HEK293 (cell line): ENCODE data around the gene BCL2.

ENCODE experiments used
- KLF1 ChIP-seq: fragments of 450-650 bp; formaldehyde crosslinking; IDR thresholded peaks from 2 replicates; pipeline ENCODE4 v1.5.1; 2016; ENCODE audit warnings: missing biosample characterization, missing genetic modification characterization
- ZNF223 ChIP-seq: fragments of 450-650 bp; formaldehyde crosslinking; IDR thresholded peaks from 2 replicates; pipeline ENCODE4 v1.5.1; 2016; ENCODE audit warnings: missing biosample characterization, missing genetic modification characterization
- ZNF501 ChIP-seq: fragments of 450-650 bp; formaldehyde crosslinking; IDR thresholded peaks from 2 replicates; pipeline ENCODE4 v1.5.1; 2016; ENCODE audit warnings: missing biosample characterization, missing genetic modification characterization
- ZNF596 ChIP-seq: fragments of 450-650 bp; IDR thresholded peaks from 2 replicates; pipeline ENCODE4 v1.5.0; 2018; ENCODE audit warnings: missing biosample characterization, mild to moderate bottlenecking, missing genetic modification characterization, moderate library complexity
- ZNF654 ChIP-seq: fragments of 450-650 bp; formaldehyde crosslinking; IDR thresholded peaks from 2 replicates; pipeline ENCODE4 v1.5.1; 2016; ENCODE audit warnings: low read depth, missing biosample characterization, missing genetic modification characterization
- TF ChIP-seq, protein P1 (sequence below): fragments of 450-650 bp; formaldehyde crosslinking; IDR thresholded peaks from 2 replicates; pipeline ENCODE4 v1.5.1; 2016; ENCODE audit warnings: missing biosample characterization, missing genetic modification characterization

DNA sequence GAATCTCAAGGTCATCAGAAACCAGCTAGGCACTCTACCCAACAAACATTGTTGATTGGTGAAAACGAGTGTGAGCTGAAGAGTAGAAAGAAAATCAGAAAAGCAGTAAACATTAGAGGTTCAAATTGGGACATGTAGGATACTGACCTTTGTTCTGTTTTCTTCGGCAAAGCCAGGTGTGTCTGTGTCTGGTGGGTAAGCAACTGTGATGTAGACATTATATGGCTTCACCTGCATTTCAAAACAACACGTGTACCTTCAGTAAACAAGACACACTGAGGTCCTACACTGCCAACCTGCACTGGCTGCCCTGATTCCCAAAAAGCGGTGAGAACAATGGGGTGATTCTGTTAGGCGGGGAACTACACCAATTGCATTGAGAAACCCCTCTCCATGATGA, 24.7 kb upstream of the BCL2 start:
- TF ChIP-seq, protein P1, sequence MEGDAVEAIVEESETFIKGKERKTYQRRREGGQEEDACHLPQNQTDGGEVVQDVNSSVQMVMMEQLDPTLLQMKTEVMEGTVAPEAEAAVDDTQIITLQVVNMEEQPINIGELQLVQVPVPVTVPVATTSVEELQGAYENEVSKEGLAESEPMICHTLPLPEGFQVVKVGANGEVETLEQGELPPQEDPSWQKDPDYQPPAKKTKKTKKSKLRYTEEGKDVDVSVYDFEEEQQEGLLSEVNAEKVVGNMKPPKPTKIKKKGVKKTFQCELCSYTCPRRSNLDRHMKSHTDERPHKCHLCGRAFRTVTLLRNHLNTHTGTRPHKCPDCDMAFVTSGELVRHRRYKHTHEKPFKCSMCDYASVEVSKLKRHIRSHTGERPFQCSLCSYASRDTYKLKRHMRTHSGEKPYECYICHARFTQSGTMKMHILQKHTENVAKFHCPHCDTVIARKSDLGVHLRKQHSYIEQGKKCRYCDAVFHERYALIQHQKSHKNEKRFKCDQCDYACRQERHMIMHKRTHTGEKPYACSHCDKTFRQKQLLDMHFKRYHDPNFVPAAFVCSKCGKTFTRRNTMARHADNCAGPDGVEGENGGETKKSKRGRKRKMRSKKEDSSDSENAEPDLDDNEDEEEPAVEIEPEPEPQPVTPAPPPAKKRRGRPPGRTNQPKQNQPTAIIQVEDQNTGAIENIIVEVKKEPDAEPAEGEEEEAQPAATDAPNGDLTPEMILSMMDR (tag by site-specific recombination): no peak
- TF ChIP-seq ZNF596 (tag by site-specific recombination): no peak
- no peak for TF ChIP-seq ZNF501 (tag by site-specific recombination)
- TF ChIP-seq KLF1 (tag by site-specific recombination): no peak
- no peak for TF ChIP-seq ZNF223 (tag by site-specific recombination)
- no peak for TF ChIP-seq ZNF654
